ENCODE measurements around the gene CAPN8.

The CAPN8 gene

DNA sequence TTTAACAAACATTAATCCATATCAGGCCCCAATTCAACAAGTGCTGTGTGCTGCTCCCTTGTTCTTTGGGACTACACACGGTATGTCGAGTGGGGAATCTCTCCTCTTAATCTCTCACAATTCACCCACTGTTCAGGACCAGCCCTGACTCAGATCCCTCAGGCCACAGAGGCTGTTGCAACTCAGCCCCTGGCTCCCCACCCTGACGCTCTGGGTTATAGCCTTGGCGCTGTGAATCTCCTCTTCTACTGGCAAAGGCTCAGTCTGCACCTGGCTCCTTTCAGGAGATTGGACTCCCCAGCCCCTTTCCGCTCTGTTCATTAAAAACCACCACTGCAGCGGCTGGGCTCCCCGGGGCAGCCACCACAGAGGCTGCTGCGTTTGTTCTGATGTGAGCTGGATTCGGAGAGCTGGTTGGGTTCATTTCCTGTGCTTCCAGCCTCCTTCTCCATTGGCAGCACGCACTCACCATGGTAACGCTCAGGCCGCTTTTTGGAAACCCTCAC, 13.0 kb downstream of the CAPN8 start:
- no peak for DNase-seq

DNA sequence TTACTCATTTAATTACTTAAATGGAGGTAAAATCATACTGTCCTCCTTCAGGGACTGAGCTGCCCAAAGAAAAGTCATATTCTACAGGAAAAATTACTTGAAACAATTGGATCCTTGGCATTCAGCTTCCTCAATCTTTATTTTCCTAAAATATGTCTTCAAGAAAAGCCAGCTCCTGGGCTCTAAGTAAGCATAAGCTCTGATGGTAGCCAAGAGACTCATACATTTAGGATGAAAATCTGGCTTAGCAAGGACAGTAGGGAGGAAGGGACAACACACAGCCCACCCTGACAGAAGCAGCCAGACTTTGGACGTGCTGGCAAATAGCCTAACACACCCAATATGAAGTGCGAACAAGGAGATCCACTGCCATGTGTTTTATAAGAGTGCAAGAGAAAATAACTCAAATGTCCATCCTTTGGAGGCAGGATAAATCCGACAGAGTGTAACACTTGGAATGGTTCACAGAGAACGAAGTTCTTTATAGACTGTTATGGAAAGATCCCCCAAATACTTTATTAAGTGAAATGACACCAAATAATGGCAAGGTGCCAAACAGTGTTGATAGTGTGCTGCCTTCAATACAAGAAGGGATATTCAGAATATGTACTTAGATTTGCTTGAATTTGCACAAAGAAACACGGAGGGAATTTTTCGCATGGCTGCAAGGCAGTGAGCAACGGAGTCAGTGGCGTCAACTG, 14.1 kb downstream of the CAPN8 start:
- DNase-seq = no peak

DNA sequence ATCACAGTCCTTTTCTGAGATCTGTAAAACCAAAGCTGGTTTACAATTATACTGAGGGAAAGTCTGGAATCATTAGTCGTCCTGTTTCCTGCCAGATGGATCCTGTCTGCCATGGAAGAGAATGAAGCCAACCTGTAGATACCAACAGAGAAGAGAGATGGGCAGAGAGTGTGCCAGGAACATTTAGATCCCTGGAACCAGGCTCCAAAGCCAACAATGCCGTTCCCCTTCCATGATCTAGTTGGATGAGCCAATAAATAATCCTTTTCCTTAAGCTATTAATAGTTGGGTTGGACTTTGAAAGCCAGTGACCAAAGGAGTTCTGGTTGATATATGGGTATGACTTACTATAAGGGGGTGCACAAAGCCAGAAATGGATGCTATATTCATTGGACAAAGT, 15.0 kb downstream of the CAPN8 start:
- no peak for DNase-seq

DNA sequence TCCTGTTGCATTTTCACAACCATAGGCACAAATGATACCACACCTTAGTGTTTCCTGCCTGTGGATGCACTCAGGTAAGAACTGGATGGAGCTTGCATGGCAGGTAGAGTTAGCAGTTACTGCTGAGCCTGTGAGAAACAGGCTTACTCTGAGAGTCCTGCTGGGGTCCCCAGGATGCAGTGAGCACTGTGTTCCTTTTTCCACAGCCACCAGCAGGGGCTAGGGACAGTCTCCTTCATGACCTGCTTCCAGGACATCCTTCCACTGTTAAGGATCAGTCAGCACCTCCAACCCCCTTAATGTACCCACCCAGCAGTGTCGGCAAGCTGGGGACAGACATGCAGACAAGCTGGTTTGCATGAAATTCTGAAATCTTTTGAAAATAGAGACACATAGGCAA, 16.3 kb downstream of the CAPN8 start:
- no peak for DNase-seq

DNA sequence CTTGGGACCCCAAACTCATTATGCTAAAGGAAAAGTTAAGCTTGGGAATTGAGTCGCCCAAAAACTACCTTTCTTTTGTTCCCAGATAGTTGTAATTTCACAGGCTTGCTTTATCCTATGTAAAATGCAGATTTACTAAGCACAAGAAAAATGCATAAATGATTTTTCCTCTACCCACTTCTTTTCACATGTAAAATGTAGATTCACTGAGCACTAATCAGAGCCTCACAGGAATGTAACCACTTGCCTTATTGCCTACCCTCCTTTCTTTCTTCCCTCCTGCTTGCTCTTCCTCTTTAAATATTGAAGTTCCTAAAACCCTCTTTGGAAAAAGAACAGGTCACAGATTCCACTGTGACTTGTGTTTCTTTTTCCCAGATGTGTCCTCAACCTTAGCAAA, 18.3 kb downstream of the CAPN8 start:
- no peak for DNase-seq

DNA sequence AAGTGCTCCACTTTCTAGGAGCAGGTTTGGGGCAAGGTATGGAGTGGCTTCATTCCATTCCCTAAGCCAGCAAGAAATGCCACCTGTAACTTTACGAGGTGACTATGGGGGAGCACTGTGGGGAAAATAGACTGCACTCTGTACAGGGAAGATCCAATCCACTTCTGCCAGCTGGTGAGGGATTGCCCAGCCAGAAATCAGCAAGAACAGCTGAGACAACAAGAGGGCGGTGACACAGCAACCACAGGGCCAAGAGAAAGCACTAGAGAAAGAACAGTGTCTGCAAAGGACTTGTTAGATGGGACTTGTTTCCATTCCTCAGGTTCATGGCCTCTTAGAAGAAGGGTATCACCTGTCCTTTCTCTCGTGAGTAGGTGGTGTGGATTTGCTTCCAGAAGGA, 19.6 kb downstream of the CAPN8 start:
- peak; percentile 36 for DNase-seq

DNA sequence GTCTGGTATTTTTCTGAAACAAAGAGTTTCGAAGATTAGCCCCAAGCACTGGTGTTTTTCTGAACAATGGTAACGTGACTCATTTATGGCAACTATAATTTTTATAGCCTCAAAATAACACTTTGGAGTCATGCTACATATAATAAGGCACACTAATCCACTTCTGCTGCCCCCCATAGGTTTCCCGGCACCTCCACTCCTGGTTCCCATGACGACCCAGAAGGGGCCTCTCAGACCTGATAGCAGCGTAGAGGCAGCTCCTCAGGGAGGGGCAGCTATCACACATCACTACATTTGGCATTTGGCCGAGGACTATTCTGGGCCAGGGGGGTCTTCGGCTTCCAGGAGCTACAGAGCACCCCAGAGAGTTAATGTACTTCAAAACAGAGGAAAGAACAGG, 23.3 kb downstream of the CAPN8 start:
- no peak for DNase-seq

DNA sequence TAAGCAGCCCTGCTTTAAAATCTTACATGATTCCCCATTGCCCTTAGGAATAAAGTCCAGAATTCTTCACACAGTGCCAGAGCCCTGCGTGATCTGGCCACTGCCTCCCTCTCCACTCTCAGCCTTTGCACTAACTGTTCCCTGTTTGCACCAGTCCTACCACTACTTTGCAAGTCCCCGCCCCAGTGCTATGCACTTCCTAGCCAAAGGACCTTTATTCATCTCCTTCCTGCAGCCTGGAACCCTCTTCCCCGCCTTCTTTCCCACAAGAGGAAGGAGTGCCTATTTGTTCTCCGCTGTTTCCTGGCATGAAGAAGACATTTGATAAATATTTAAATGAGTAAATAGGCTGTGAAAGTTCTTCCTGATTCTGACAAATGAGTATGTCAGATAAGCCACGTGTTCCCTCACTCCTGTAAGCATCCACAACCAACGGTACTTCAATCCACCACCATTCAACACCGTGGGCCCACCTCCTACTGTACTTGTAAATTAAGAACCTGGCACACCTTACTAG, 23.9 kb downstream of the CAPN8 start:
- no peak for DNase-seq

DNA sequence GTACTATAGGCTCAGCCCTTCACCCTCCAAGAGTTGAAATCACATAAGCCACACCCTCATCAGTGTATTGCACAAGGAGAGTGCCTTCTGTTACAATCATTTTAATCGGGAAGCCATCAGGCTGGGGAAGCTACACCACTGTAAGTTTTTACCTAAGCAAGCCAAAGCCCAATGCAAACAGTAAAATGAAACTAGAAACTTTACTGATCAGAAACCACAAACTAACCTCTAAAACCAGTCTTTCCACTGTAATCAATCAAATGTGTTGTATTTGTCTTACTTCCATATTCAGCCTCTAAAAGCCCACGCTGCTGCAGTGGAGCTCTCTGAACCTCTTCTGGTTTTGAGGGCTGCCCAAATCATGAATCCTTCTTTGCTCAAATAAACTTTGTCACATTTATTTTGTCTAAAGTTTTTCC, 26.2 kb downstream of the CAPN8 start:
- no peak for DNase-seq

DNA sequence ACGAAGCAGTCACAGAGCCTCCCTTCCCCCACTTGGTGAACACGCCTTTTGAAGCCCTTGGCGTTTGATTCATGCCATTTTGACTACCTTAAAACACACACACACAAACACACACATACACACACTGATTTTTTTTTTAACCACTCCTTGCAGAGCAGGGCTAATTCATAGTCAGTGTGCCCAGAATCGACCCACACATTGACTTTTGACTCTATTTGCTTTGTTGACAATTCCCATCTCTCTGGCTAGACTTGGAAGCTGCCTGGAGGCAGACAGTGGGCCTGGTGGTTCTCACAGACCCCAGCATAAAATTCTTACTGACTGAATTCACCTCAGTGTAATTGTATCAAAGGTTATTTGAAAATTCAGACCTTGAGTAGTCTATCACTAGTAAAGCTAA, 30.3 kb downstream of the CAPN8 start:
- no peak for DNase-seq

DNA sequence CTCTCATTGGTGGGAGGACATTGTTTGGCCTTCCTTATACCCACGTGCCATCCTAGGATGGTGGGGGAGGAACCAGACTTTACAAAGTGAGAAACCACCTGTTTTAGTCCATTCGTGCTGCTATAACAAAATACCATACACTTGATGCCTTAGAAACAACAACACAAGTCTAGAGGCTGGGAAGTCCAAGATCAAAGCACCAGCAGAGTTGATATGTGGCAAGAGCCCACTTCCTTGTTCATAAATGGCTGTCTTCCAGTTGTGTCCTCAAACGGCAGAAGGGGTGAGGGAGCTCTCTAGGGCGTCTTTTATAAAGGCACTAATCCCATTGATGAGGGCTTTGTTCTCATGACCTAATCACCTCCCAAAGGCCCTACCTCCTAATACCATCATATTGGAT, 31.1 kb downstream of the CAPN8 start:
- DNase-seq = no peak

DNA sequence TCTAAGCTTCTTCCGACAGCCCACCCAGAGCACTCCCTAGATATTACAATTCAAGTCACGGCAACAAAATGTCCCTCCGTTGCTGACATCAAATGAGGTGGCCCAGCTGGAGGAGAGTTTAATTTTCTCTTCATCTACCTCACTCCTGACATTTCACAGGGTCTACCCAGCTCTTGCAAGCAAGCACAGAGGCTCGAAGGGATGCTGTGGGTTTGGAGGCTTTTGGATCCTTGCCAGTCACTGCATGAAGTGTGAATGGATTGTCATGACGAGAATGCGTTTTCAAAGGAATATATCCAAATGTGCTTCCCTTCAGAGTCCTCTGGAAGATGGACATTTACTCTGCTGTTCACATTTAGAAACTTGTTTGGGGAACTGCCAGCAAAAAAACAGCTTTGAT, 33.5 kb downstream of the CAPN8 start:
- DNase-seq = no peak

DNA sequence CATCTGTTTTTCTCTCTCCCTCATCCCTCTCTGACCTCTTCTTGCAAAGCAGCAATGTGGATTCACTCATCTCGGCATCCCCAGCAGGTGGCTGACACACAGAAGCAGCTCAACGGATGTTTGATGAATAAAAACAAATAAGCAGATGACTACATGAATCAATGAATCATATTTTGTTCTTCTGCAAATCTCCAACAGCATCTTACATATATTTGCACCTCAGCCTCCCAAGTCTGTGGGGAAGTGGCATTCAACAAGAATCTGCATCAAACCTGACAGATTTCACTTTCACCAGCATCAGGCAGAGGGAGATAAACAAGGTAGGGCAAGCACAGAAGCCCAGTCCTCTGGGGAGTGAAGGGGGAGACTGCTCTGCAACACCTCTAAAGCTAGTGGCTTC, 34.0 kb downstream of the CAPN8 start:
- DNase-seq = no peak

DNA sequence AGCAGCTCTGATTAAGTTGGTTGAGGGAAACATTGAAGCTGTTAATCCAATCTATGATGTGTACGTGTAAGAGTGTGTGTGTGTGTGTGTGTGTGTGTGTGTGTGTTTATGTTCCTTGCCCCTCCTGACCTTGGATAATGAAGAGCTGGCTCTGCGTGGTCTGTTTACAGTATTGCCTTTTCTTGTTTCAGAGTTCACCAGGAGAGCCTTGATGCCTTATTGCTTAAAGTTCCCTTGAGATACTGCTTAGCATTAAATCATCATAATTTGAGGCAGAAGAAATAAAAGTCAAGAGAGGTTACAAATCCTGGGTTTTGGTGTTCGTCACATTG, 36.4 kb downstream of the CAPN8 start:
- DNase-seq = no peak

DNA sequence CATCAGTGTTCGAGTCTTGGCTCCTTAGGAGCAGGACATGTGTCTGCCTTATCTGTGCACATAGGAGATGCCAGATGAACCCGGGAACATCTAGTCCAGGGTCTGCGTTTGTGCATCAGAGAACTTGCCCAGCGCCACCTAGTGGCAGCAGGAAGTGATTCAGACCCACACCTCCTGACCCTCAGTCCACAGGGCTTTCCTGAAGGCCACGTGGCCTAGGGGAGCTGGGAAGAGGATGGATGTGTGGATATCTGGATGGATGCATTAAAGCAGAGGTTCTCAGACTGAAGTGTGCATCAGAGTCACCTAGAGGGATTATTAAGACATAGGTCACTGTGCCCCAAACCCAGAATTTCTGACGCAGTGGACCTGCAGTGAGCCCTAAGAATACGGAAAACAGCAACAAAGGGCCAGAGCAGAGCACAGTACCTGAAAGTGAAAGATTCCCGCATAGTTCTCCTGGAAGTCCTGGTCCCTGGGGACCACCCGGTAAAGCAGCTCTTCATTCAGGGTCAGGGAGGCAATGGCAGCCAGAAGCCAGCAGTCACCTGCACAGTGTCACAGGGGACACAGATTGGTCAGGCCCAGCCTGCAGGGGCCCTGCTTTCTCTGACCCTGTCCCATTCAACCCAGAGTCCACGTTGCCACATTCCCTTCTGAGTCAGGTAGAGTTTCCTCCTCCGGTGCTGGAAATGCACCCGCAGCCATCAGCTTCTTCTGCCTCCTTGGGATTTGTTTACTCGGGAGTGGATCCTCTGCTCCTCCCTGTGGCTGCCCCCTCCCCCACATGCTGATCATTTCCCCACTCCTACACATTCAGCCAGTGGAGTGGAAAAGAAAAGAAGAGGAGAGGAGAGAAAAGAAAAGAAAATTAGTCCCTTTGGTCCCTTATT, 37.0 kb downstream of the CAPN8 start:
- DNase-seq = no peak

DNA sequence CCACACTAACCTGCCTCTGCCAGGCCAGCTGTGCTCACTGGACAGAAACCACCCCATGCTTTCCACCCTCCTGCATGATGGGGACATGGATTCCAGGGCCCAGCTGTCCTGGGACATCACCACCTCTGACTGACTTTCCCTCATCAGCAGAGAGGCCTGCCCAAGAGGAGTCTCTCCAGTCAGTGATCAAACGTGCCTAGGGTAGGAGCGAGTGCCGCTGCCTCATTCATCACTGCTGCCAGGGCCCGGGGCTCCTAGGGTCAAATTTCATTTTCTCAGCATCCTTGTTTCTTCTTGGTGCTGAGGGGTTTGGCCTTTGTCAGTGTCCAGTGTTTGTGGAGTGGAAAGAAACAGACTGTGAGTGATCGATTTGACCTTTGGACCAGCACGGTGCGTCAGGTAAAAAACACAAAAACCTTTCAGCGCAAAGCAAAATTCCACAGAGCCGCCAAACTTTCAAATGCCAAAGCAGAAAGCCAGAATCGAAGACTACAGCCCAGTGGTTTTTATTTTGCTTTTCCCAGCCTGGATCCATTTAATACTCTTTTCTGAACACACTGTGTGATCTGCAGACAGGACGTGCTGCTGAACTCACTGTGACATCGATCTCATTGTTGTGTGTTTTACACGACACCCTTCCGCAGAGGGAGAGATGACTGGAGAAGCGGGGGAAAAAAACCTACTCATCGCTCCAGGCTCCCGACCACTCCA, 43.2 kb downstream of the CAPN8 start:
- no peak for DNase-seq

DNA sequence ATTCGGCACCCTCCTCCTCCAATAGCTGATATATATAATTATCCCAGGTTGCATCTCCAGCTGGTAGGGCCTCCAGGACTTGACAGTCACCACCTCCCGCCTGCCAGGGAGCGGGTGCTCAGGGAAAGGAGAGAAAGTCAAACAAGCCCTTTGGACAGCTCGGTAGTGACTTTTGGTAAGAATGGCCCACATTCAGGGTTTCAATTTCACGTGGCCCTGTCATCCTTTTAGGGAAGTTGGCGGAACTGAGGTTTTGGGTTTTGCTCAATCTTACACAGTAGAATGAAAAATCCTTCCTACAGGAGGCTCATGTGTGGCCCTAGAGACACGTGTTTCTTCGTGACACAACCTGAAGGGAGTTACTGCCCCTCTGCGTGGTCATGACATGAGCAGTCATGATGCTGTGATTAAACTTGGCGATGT, 44.2 kb downstream of the CAPN8 start:
- no peak for DNase-seq

DNA sequence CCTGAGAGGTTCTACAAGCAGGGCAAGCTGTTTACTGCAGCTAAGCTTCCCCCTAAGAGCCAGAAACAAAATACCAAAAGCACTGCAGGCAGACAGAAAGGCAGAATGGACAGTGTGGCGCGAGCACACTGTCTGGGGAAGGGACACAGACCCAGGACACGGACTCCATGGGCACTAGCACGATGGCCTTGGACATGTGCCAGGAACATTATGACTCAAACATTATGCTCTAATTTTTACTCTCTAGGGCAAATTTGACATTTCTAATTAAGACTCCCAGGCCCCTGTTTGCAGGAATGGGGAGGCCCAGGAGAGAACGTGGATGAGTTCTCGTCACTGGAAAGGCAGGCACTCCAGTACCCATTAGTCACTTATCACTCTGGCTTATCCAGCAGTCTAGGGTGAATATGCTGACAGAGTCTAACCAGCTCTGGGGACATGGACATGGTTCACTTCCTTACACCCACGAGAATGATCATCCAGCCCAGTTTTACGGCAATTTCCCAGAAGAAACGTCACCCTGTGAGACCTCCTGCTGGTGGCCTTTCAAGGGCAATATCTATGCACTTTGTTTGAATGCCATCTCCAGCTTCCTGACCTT, 45.1 kb downstream of the CAPN8 start:
- no peak for DNase-seq

DNA sequence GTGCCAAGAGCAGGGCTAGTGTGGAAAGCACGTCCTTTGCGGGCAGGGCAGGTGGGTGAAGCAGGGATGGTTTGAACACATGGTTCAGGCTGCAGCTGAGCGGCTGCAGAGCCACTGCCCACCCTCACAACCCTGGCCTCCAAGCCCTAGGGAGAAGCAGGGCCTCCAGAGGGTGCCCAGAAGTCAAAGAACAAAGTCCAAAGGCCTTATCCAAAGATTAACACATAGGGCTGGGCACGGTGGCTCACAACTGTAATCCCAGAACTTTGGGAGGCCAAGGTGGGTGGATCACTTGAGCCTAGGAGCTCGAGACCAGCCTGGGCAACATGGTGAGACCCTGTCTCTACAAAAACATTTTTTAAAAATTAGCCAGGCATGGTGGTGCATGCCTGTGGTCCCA, 46.8 kb downstream of the CAPN8 start:
- no peak for DNase-seq

DNA sequence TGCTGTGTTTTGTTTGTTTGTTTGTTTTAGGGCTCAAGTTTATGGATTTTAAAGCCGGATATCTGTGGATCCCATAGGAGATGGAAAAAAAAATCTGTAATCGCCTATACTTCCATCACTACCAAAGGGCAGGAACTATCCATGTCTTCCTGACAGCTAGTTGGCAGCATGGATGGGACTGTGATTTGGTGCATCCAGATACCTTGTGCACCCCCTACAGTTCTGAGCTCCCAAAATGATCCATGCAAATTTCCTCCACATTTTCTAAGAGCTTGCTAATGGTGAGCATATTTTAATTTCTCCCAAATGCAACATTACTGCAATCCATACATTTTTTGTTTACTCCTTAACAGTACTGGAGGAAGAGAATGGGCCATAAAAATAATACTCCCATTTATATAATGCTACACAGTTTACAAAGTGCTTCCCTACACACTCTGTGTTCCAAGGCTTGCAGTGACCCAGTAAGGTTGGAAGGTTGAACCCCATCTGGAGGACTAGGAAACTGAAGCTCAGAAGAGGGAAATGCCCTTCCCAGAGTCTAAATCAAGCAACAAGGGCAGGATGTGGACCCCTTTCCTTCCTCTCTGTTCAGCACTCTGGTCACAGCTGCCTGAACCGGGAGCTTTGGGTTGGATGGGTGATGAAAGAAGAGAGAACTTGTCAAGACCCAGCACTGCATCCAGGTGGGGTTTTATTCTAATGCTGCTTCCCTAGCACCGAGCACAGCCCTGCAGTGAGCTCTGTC, 48.0 kb downstream of the CAPN8 start:
- no peak for DNase-seq

DNA sequence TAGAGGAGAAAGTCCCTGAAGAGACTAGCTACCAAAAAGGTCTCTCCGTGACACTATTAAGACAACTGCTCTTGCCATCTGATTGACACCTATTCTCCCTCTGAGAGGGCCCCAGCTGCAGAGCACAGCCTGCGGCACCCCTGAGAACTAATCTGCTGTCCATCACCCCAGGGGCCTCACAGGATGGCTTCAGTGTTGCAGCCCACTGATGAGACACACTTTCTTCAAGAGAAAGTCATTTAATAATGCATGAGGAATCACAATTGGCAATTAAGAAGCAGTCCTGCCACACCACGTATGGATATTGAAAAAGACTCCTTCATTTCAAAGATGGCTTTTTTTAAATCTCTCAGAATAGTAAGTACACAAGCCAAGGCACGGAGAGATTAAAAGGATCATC, 48.9 kb downstream of the CAPN8 start:
- no peak for DNase-seq

DNA sequence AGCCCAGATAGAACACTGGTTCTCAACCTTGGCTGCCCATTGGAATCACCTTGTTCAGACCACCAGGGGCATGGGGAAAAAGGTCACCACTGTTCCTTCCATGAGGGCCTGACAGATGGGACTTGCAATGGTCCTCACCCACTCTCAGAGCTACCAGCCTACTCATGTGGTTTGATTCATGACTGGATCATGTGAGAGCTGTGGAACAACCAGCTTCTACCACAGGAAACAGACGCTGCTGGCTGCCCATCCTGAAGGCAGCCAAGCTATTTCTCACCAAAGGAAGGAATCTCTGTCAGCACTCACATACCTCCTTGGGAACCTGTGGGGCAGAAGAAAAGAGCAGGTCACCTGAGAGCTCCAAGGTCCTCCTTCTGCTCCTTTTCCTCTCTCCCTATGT, 53.6 kb downstream of the CAPN8 start:
- no peak for DNase-seq

Data from NCI-H2029 treated with DMSO at 0.1 percent for 48 hours (cell line).